Fibroblast of lung (primary cell): ENCODE data around the gene MRPS27.

Experiments
- CTCF ChIP-seq, 2 donors: IDR thresholded peaks in 1 of 2; conservative IDR thresholded peaks in 1 of 2; 1 replicate in 1 of 2; 2 replicates in 1 of 2; pipeline ENCODE4 v1.5.1; 2011 to 2012; ENCODE audit warnings: low read length in 2 of 2, control low read depth in 1 of 2, inconsistent platforms in 1 of 2, low read depth in 1 of 2, mild to moderate bottlenecking in 1 of 2
- EZH2 ChIP-seq: IDR thresholded peaks from 2 replicates; pipeline ENCODE4 v1.5.1; 2012; ENCODE audit warnings: low read length, control low read depth, mild to moderate bottlenecking; ENCODE audit errors: missing control alignments

DNA sequence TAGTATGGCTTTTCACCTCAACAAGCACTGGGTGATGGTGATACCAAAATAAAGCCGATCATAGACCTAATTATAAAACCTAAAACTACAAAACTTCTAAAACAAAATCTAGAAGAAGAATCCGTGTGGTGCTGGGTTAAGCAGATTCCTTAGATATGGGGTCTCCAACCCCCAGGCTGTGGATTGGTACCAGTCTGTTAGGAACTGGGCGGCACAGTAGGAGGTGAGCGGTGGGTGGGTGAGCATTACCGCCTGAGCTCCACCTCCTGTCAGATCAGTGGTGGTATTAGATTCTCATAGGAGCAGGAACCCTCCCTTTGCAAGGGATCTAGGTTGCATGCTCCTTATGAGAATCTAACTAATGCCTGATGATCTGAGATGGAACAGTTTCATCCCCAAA lies 33.2 kb downstream of the MRPS27 start:
- TF ChIP-seq CTCF (conservative IDR thresholded peaks at IDR 0.05 in 1 of 2, IDR thresholded peaks at IDR 0.05 in 1 of 2; ENCODE audit: low read depth in 1 of 2, low read length in 2 of 2) (no peak), EZH2 (no peak)
